ENCODE results near the gene BCAS4.

DNA sequence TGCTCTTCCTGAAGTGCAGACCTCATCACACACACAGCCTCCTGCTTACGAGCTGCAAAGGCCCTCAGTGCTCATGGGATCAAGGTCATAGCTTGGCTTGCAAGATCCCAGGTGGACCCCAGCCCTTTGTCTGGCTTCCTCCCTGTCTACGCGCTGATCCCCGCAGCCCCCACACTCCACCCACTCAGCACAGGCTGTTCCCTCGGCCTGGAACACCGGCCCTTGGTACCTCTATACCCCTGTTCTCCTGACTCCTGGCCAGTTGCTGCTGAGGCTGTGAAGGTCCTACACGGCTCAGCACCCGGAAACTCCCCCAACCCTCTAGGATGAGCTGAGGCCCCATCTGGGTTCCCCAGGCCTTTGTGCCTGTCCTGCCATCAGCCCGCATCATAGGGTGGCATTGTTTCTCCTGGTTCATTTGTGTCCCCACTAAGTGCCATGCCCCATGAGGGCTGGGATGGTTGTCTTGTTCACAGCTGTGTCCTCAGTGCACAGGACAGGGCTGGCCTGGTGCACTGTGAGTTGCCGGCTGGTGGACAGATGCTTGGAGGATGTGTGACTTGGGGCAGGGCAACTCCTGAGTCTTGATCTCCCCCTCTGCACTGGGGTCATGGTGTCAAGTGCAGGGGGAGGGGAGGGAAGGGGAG lies 79.4 kb downstream of the BCAS4 start:
- TF ChIP-seq, protein P1, sequence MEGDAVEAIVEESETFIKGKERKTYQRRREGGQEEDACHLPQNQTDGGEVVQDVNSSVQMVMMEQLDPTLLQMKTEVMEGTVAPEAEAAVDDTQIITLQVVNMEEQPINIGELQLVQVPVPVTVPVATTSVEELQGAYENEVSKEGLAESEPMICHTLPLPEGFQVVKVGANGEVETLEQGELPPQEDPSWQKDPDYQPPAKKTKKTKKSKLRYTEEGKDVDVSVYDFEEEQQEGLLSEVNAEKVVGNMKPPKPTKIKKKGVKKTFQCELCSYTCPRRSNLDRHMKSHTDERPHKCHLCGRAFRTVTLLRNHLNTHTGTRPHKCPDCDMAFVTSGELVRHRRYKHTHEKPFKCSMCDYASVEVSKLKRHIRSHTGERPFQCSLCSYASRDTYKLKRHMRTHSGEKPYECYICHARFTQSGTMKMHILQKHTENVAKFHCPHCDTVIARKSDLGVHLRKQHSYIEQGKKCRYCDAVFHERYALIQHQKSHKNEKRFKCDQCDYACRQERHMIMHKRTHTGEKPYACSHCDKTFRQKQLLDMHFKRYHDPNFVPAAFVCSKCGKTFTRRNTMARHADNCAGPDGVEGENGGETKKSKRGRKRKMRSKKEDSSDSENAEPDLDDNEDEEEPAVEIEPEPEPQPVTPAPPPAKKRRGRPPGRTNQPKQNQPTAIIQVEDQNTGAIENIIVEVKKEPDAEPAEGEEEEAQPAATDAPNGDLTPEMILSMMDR (IDR thresholded peaks at IDR 0.05), result no peak
- no peak for TF ChIP-seq POLR2A (IDR thresholded peaks at IDR 0.05)

All from thyroid gland (tissue), 4 donors.